Measurements from ENCODE around the gene HHIPL1.

Gene HHIPL1

GRCh38 chr14:99728231-99728920 lies 83.4 kb downstream of the HHIPL1 start:
- DNase-seq (ENCODE audit: low read depth in 1 of 2, low spot score in 1 of 2), result no peak

- no peak for DNase-seq (ENCODE audit: low read depth in 1 of 2, low spot score in 1 of 2)
Observed at GRCh38 chr14:99728981-99729451, 84.1 kb downstream of the HHIPL1 start.
